ENCODE results near the gene EXOC2.

GRCh38 chr6:620166-620565 is 72.8 kb downstream of the EXOC2 start:
- TF ChIP-seq CTCF (IDR thresholded peaks at IDR 0.05; ENCODE audit: extremely low read depth in 1 of 2, insufficient read depth in 1 of 2, low read depth in 1 of 2, low read length in 2 of 2) (no peak), POLR2A (IDR thresholded peaks at IDR 0.05; ENCODE audit: low read depth, low read length) (no peak)
